GM13977 (cell line): ENCODE measurements around the gene PRUNE1.

Source experiments
- DNase-seq: peaks from one replicate; pipeline ENCODE4 v3.0.0; 2012; ENCODE audit warnings: low spot score
- CTCF ChIP-seq: IDR thresholded peaks from 2 replicates; pipeline ENCODE4 v1.5.1; 2012; ENCODE audit warnings: mild to moderate bottlenecking, control low read depth; ENCODE audit not compliant: insufficient read depth; ENCODE audit errors: extremely low read depth, missing control alignments
- in situ Hi-C: fragments of 300-500 bp; cut with MboI; formaldehyde crosslinking; loops from one replicate; pipeline ENCODE4 v1.12.0; 2022; ENCODE audit warnings: low sequenced_read_pairs, low pct_unique_long_range_greater_than_20kb, mixed read lengths, inconsistent platforms; ENCODE audit not compliant: unreplicated experiment

Gene PRUNE1

GRCh38 chr1:150997126-150997872 is 10.9 kb upstream of the PRUNE1 start:
- no peak for DNase-seq
- TF ChIP-seq CTCF = no peak
- in situ Hi-C loops = no loop called here

GRCh38 chr1:150997949-150998348 is 10.3 kb upstream of the PRUNE1 start:
- DNase-seq = no peak
- TF ChIP-seq CTCF = no peak
- in situ Hi-C loops = no loop called here

GRCh38 chr1:150999051-150999674 is 9.1 kb upstream of the PRUNE1 start:
- in situ Hi-C loops = no loop called here
- TF ChIP-seq CTCF = no peak
- DNase-seq = no peak

- in situ Hi-C loops = no loop called here
- DNase-seq = no peak
- TF ChIP-seq CTCF = no peak
Observed at GRCh38 chr1:150999926-151000325, 8.3 kb upstream of the PRUNE1 start.

GRCh38 chr1:151000408-151000807 is 7.8 kb upstream of the PRUNE1 start:
- no peak for TF ChIP-seq CTCF
- no peak for DNase-seq
- in situ Hi-C loops = no loop called here

GRCh38 chr1:151001602-151002001 is 6.6 kb upstream of the PRUNE1 start:
- no peak for DNase-seq
- no peak for TF ChIP-seq CTCF
- in situ Hi-C loops = no loop called here
